GM18870 (cell line): ENCODE results near the gene CSF1.

Source experiments
- ATAC-seq: cut with Tn5 transposase; IDR thresholded peaks from one replicate; pipeline ENCODE4 v1.9.1; 2021; ENCODE audit warnings: moderate library complexity; ENCODE audit not compliant: unreplicated experiment

The CSF1 gene

GRCh38 chr1:109901141-109901523, 9.5 kb upstream of the CSF1 start:
- no peak for ATAC-seq

- ATAC-seq, result no peak
Observed at GRCh38 chr1:109901524-109902145, 9.0 kb upstream of the CSF1 start.

- no peak for ATAC-seq
Observed at GRCh38 chr1:109902204-109902985, 8.3 kb upstream of the CSF1 start.

GRCh38 chr1:109903376-109903930, 7.2 kb upstream of the CSF1 start:
- no peak for ATAC-seq

GRCh38 chr1:109904105-109904817, 6.4 kb upstream of the CSF1 start:
- ATAC-seq, result no peak

GRCh38 chr1:109905491-109905890, 5.2 kb upstream of the CSF1 start:
- no peak for ATAC-seq

GRCh38 chr1:109906160-109906838, 4.3 kb upstream of the CSF1 start:
- ATAC-seq, result peak; percentile 83

- ATAC-seq, result no peak
Observed at GRCh38 chr1:109906839-109907180, 3.8 kb upstream of the CSF1 start.

- ATAC-seq, result no peak
Observed at GRCh38 chr1:109907190-109907774, 3.4 kb upstream of the CSF1 start.

- ATAC-seq, result no peak
Observed at GRCh38 chr1:109908836-109909235, 1.8 kb upstream of the CSF1 start.

- no peak for ATAC-seq
Observed at GRCh38 chr1:109909561-109909960, 1.1 kb upstream of the CSF1 start.

- no peak for ATAC-seq
Observed at GRCh38 chr1:109910963-109911798, 532 bp downstream of the CSF1 start.

GRCh38 chr1:109912214-109912861, 1.7 kb downstream of the CSF1 start:
- no peak for ATAC-seq

GRCh38 chr1:109912873-109913272, 2.2 kb downstream of the CSF1 start:
- no peak for ATAC-seq

GRCh38 chr1:109913360-109913879, 2.8 kb downstream of the CSF1 start:
- ATAC-seq, result no peak

GRCh38 chr1:109914587-109915240, 4.1 kb downstream of the CSF1 start:
- no peak for ATAC-seq

- no peak for ATAC-seq
Observed at GRCh38 chr1:109917051-109917767, 6.6 kb downstream of the CSF1 start.
